NOMO-1 treated with dmso at 0.1 percent for 144 hours (cell line): ENCODE measurements around the gene OXNAD1.

Source experiments
- DNase-seq: peaks from one replicate; lab custom pipeline; 2025; ENCODE audit not compliant: unreplicated experiment; lab: John Stamatoyannopoulos, UW

Gene OXNAD1

DNA sequence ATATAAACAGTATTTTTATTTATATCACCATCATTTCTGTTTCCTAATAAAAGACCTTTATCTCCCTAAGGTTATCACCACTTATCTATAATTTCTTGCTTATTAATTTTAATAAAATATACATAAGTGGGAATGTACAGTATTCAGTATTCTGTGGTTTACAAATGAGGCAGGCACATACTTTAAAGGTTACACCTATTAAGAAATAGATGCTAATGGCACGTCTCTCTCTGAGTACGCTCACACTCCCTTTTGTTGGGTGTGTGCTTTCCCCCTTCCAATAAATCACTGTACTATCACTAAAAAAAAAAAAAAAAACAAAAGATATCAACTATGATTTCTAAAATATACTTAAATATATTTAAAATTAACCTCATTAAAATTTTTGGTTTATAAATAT, 8.9 kb downstream of the OXNAD1 start:
- no peak for DNase-seq

DNA sequence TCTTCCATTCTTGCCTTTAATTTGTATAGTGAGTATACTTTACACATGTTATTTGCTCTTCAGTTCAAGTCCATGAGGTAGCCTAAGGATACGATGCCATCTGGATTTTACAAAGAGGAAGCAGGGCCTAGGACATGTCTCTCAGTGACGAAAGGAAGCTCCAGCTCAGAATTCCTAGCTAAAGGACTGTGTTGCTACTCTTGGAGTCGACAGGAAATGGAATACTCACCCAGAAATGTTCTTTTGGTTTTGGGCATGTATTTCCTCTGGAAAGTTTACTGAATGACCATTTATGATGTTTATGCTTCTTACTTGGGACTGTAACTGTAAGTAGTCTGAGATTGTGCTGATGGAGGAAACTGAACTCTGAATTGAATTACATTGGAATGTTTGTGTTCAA, 12.5 kb downstream of the OXNAD1 start:
- no peak for DNase-seq

DNA sequence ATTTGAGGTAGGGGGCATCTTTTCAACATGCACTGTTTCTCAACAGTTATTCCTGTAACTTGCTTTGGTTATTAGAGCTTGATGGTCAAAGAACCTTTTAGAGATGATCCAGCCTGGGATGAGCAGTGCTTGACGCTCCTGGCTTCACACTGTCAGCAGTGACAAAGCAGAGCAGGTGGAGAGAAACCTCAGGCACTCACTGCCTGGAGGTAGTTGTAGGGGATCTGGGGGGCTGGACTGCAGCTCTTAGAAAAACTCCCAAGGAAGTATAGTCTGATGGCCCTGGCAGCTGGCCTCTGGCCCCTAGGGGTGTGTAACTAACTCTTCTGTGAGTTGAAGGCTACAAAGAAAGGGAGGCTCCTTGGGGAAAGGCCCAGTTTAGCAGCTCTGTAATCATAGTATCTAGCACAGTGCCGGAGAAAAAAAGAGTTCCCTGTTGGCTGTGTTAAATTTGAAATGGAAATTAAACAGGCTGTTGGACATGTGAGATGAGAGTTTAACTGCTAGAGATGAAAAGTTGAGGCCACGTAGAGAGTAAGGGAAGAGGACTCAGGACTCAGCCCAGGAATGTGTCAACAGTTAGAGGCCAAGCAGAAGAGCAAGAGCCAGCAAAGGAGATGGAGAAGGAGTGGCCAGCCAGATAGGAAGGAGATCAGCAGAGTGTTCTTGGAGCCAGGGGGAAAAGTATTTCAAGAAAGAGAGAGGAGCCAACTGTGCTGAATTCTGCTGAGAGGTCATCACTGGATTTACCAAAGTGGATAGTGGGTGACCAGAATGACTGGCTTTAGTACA, 14.2 kb downstream of the OXNAD1 start:
- no peak for DNase-seq

DNA sequence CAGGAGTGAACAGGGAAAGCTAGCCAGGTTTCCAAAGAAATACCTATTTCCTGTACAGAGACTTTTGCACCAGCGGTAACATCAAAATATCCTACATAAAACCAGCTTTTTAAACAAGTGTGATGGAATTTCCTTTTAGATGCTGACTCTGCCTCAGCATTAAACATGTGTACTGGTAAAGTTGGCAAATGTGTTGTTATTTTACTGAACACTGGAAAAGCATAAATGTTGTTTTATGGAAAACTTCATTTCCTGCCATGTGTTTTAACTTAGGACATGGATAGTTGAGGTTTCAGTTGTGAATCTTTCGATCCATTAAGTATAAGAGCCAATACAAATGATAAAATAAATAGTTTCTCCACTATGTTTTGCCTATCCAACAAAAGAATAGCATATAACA, 15.7 kb downstream of the OXNAD1 start:
- DNase-seq = no peak

DNA sequence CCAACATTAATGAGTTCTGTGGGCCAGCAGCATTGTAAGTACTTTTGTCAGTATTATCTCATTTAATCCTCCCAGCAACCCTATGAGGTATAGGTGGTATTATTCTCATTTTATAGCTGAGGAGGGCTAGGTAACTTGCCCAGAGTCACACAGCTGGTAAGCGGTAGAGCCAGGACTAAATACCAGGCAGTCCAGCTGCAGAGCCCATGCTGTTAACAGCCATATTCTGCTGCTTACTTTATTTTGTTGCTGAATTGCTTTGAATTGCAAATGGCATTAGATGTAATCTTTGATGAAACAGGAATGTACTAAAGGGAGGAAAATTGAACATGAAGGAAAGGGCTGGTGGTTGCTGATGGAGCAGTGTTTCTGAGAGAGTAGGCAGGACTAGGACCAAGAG, 19.6 kb downstream of the OXNAD1 start:
- DNase-seq = no peak

DNA sequence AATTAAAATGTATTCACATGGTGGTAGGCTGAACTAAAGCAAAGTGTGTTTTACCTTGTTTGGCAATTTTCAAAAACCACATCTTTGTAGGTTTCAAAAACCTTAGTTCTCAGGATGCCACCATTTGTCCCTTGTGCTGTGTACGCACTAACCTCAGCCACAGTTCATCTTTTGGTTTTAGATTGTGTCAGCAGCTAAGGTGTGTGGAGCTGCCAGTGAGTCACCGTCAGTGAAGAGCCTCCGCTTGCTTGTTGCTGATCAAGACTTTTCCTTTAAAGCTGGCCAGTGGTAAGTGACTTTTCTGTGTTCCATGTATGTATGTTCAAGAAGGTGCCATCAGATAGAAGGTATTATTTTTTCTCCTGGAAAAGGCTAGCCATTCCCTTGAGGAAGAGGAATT, 21.1 kb downstream of the OXNAD1 start:
- no peak for DNase-seq

DNA sequence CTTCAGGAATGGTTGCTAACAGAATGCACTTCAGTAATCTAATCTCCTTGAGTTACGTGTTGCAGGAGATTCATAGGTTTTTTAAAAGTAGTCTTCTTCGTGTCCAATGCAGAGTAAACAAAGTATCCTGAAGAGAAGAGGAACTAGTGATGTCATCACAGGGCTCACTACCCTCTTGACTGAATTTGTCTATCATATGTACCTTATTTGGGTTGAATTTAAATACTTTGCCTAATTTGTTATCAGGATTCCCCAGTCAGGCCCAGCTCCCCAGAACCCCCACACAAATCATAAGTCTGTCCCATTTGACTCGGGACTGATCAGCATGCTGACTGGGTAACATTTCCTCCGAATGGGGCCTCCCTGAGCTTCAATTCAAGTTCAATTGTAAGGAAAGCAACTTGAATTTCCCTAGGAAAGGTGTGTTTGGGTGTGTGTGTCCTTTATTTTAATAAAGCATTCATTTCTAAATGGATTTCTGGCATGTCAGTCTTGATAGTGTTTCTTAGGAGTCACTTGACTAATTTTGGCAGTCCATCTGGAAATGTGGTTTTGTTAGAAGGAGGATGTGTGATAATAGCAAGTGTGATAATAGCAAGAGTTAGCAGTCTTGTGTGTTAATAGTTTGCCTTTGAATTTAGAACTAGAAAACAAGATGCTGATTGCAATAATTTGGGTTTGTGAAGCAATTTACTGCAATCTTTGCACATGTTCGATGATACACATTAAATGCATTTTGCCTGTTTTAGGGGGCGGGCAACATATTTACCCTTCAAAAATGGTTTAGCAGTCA, 21.9 kb downstream of the OXNAD1 start:
- no peak for DNase-seq

DNA sequence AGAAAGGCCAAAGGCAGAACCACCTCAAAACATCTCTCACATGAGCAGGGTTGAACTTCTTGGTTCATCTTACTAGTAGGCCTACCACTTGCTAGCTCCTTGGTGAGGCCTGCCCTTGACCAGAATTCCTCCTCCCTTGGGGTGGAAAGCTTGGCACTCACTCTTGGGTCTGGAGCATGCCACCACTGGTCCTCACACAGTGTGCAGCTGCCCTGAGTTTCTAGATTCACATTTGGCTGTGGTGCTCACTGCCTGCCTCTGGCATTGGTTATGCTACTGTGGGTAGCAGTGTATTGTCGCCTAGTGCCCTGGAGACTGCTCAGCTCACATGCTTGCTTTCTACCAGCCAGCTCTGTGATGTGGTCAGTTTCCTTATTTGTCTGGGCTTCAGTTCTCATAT, 23.7 kb downstream of the OXNAD1 start:
- DNase-seq = no peak

DNA sequence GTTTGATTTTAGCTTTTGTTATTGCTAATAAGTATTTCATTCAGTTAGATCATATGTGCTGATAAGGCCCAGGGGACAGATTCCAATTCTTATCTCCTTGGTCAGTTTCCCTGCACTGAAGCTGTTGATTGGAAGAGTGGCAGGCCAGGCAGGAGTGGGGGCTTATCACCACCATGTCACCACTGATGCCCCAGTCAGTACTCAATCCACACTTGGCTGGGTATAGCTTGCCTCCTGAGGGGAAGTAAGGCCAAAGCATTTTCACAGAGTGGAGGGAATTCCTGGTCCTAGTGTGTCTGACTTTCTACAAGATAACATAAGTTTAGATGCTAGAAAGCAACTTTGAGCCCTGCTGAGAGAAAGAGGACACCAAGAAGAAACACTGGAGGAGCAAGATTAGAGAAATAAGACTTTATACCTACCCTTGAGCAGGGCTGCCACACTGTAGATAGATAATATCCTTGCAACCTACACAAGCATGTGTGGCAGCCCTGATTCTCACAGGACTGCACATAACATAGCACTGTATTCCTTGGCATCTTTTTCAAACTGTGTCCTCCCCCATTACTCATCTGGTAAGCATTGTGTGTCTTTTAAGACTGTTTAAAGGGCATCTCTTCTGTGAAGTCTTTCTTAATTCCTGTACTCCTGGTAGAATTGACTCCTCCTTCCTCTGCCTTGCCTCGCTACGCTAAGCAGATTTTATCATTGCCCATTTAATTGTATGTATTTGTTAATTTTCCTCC, 24.3 kb downstream of the OXNAD1 start:
- DNase-seq = no peak

DNA sequence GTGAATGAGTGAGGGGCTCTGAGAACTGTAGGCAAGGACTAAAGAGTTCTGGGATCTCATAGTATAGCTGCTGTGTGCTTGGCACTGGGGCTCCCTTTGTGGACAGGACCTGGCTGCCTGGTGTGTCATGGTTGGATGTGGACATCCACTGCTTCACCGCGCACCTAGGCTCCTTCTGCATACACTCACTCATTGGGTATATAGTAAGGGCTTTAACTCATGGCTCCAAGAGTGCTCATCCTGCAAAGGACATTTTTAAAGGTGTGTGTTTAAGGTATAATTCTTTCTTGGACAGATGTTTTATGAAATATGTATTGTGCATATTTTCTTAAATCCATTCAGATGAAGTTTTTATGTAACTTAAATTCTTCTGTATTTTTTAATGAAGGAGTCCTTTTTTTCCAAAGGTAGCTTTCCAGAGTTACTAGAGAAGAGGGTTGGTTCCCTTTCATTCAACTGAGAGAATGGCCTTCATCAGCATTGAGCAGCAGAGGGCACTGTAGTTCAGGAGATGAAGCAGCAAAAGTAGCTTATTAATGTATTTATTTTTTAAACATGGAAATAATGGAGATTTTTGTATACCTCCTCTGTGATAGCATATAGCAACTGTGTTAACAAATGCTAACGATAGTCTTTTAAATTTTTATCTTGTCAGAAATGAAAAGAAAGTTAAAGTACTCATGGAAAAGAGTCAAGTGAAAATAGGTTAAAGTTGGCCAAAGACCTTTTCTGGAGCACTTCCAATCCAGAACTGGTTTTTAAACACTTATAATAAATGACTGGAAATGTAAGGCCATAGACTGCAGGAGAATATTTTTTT, 25.2 kb downstream of the OXNAD1 start:
- peak; percentile 9 for DNase-seq

DNA sequence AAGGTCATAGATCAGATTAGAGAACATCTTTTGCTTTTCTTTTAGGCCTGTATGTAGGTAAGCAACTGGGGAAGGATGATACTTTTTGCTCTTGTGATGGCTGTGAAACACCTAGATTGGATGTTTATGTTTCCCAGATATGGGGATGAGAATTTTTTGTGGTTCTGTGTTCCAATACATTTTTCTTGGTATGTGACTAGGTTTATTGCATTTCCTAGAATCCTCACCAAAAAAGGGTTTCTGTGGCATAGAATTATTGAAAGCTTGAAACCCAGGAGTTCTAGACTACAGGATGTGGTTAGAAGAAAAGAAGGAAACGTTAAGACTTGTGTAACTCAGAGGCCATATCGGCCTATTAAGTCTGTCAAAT, 25.8 kb downstream of the OXNAD1 start:
- peak; percentile 70 for DNase-seq

DNA sequence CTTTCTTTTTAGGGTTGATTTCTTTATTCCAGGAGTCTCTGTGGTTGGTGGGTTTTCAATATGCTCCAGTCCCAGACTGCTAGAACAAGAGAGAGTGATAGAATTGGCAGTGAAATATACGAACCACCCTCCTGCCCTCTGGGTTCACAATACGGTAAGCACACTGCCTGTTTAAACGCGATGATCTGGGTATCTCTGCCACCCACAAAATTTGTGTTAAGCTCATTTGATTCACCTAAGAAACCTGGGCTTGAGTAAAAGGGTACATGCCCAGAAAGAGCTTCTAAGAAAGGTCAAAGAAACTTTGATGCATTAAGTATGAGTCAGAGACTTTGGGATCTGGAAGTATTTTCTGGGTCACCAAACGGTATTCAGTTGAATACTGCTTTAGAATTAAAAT, 29.8 kb downstream of the OXNAD1 start:
- DNase-seq = no peak

DNA sequence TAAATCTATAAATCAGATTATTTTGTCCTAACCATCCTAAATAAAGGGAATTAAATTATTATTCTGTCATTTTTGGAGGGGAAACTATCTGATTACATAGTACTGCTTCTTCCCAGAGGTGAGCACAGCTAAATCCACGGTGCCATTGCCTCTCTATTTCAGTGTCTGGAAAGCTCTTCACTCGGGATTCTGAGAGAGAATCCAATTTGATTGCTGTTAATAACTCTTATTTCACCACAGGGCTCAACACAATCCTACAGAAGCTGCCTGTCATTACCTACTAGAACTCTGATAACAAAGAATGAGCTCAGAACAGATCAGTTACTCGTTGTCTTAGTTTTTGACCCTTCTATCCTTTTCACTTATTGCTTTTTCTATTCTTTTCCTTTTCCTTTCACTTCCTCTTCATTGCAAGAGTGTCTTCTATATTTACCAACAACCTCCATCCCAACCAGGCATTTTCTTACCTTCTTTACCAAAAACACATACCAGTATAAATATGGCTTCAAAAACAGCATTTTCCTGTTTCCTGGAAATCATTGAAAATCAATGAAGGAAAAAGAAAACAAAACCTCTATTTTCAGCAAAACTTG, 30.4 kb downstream of the OXNAD1 start:
- no peak for DNase-seq

DNA sequence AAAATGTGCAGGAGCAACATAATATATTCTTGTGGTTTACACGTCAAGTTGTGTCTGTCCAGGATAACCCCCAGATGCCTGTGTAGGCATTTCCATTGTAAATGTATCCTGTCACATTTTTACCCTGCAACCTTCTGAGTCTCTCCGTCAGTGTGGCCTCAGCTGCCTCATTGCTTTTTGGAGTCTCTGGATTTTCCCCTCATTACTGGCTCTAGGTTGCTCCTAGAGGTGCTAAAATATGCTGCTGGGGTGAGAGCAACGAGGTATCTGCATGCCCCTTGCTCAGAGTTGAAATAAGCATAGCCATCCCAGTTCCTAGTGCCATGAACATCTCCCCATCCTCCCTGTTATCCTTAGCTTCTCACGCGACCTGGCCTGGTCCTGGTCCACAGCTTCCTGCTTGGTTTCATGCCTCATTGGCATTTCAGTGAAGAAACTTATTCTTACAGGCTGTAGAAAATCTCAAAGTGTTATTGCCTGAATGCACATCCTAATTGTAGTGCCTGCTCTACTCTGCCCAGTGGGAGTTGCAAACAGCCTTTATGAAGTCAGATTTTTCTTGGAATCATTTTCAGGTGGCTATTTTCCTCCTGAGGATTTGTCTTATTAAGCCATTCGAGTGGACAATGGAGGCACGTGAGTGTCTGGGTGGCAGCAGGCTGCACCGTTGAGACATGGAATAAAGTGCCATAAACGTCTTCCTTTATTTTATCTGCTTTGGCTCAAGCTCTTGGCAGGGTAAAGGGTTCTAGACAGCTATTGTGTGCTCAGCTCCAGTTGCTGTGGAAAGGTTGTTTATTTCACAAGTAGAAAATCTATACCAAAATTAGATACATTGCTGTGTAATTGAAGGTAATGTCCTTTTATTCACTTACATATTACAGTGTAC, 33.2 kb downstream of the OXNAD1 start:
- no peak for DNase-seq

DNA sequence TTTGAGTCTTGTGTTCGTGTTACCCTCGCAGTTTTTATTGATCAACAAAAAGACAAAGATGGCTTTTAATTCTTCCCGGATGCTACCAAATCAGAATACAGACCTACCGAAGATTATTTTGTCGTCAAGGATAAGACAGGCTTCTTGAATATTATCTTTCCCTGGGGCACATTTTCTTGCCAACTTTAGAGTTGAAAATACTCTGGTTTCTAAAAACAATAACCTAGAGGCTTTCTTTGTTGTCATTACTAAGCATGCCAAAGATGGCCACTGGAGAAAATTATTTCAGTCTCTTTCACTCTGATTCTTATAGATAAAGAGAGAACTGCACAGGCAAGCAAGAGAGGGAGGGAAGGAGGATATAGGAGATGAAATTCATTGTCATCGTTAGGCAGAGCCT, 33.9 kb downstream of the OXNAD1 start:
- no peak for DNase-seq

DNA sequence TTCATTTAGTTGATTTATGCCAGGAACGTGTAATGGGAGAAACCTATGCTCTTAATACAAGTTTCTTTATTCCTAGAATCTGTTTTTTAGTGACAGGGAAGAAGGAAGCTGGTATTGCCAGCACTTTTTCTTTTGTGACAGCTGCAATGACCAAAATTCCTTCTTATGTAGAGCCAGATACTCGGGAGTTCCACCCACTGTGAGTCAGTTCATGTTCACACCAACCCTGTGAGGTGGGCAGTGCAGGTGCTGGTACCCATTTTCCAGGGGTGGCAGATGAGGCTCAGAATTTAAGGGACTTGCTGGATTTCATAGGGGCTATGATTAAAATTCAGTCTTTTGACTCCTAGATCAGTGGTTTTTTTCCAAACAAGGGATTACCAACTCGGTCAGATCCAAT, 34.7 kb downstream of the OXNAD1 start:
- no peak for DNase-seq

DNA sequence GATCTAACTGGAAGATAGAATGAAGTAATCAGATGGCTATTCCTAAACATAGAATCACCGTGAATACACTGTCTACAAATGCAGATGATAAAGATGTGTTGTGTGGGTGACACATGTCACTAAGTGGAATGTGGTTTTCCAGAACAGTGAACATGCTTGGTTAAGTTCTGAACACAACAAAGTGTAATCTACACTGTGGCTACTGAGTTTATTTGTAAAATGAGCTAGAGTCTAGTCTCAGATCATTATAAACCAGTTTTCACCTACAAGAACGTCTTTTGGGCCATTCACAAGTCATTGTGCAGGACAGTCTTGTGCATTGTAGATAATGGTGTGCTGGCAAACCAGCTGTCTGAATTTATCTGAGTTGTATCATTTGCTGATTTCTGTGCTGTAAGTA, 35.3 kb downstream of the OXNAD1 start:
- no peak for DNase-seq

DNA sequence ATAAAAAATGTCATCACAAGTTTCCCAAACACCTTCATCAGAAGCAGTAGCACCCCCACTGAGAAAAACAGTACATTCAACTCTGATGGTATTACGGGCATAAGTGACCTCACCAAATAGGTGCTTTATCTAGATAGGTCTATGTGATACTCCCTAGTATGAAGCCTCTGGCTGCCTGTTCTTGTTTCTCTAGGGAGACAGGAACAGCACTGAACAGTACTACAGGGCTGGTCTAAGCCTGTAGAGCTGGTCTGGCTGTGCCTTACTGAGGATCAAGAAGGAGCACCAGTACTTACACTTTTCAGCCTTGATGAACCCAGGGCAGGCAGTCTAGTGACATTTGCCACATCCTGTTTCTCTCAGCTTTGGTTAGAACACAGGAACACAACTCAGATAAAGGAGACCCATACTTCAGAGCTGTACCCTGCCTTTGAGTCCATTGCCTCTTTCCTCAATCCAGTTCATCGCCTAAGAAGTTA, 35.9 kb downstream of the OXNAD1 start:
- no peak for DNase-seq

DNA sequence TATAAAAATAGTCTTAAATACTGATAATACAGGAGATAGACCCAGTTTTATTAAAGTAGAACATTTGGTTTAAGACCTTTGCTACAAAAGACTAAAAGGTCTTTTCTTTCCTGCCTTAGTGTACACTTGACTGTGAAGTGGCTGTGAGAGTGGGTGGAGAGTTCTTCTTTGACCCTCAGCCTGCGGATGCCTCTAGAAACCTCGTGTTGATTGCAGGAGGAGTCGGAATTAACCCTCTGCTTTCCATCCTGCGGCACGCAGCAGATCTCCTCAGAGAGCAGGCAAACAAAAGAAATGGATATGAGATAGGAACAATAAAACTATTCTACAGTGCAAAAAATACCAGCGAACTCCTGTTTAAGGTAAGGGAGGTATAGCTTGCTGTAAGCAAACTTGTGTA, 36.5 kb downstream of the OXNAD1 start:
- DNase-seq = no peak
